AG09309 (cell line): Measurements from ENCODE around the gene PER2.

ENCODE experiments used
- DNase-seq: peaks from one replicate; pipeline ENCODE4 v3.0.0-alpha.2; 2010; ENCODE audit warnings: low read depth
- H3K4me3 ChIP-seq: 2 replicates; pipeline ENCODE4 v1.5.1; 2011; ENCODE audit warnings: mild to moderate bottlenecking, low read depth, low read length, moderate library complexity; ENCODE audit not compliant: control insufficient read depth
- TF ChIP-seq, protein P1 (sequence below): IDR thresholded peaks from 2 replicates; pipeline ENCODE4 v1.5.1; 2011; ENCODE audit warnings: mild to moderate bottlenecking, low read depth, low read length, inconsistent platforms; ENCODE audit not compliant: insufficient read depth, control insufficient read depth; ENCODE audit errors: missing control alignments

Gene PER2

DNA sequence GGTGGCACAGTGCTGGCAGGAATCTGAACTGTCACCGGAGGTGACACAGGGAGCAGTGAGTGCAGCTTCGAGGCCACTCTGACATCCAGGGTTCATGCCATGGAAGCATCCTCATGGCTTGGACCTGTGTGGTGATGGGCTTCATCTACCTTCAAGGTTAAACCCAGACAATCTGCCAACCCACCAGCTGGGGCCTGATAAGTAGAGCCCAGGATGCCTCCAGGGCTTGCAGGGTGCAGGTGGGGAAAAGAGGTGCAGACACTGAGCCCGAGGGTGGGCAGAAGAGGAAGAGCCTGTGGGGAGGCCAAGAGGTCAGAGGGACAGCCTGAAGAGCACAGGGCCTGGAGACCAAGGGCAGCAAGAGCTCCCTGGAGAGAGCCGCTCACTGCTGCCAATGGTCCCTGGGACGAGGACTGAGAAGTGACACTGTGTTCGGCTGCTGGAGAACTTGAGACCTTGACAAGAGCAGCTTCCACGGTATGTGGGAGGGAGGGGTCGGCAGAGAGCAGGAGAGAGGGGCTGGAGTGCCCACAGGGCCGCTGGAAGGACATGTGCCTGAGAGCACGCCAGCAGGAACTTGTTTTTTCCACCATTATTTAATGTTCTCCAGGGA is 40.5 kb downstream of the PER2 start:
- TF ChIP-seq, protein P1, sequence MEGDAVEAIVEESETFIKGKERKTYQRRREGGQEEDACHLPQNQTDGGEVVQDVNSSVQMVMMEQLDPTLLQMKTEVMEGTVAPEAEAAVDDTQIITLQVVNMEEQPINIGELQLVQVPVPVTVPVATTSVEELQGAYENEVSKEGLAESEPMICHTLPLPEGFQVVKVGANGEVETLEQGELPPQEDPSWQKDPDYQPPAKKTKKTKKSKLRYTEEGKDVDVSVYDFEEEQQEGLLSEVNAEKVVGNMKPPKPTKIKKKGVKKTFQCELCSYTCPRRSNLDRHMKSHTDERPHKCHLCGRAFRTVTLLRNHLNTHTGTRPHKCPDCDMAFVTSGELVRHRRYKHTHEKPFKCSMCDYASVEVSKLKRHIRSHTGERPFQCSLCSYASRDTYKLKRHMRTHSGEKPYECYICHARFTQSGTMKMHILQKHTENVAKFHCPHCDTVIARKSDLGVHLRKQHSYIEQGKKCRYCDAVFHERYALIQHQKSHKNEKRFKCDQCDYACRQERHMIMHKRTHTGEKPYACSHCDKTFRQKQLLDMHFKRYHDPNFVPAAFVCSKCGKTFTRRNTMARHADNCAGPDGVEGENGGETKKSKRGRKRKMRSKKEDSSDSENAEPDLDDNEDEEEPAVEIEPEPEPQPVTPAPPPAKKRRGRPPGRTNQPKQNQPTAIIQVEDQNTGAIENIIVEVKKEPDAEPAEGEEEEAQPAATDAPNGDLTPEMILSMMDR = no peak
- no peak for DNase-seq
- H3K4me3 ChIP-seq = no peak overlapping the region

DNA sequence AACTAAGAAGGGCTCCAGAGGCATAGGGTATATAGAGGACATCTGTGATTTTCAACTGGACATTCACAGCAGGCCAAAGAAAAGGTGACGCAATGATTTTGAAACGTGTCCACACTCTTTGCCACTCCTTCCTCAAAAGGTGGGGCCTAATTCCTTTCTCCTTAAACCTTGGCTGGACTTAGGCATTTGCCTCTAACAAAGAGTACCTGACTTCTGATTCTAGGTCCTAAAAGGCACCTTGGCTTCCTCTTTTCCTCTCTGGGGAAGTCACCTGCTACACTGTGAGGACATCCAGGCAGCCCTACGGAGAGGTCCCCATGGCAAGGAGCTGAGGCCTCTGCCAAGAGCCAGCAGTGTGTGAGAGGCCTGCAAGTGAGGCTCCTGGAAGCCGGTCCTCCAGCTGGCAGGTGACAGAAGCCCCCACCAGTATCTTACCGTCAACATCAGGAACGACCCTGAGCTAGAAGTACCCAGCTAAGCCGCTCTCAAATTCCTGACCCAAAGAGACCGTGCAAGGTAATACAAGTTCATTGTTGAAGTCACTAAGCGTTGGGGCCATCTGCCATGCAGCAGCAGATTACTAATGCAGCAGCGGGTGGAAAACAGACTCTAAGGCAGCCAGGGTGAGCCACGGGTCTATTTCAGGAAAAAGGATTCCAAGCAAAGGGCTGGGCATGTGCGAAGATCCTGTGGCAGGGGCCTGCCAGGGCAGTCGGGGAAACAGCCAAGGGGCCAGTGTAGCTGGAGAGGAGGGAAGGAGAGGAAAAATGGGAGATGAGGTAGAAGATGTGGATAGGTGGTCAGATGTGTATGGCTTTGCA is 41.2 kb downstream of the PER2 start:
- no peak for DNase-seq
- TF ChIP-seq, protein P1 = no peak
- no peak overlapping the region for H3K4me3 ChIP-seq

DNA sequence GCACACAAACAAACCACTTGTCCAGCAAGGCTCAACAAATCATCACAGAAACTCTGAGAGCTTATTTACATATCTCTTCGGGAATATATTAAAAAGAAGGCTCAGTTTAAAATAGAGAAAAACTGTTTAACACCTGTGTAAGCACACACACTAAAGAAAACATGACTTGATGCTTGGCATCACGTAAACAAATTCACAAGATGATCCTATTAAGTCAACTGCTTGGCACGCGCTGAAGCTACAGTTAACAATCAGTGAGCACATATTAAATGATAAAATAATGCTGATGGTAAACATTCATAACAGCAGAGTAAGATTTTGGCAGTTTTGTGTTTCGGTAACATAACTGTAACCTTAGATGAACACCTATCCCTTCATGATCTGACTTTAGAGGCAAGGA is 44.3 kb downstream of the PER2 start:
- no peak for DNase-seq
- TF ChIP-seq, protein P1 = no peak
- no peak overlapping the region for H3K4me3 ChIP-seq

DNA sequence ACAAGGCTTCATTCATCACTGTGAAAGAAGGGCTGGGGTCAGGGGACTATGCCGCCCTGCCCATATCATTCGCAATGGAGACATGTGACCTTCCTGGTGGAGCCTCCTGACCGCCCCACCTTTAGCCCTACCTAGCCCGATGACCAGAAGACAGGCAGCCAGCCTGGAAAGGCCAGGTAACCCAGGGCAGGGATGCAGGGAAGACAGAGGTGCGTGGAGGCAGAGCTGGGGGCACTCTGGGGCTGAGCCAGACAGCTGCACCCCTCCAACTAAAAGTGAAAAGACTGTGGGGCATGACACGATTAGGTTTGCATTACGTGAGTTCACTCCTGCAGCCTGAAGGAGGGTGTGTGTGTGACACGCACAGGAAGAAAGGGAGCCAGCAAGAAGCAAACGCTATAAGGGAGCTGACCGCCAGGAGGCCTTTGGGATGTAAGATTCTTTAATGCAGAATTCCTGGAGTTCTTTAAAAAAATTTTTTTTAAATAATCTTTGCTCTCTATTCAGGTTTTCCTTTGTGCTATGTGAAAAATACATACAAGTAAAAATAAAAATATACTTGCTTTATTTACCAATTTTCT is 44.8 kb downstream of the PER2 start:
- DNase-seq = no peak
- TF ChIP-seq, protein P1 = no peak
- H3K4me3 ChIP-seq = no peak overlapping the region

DNA sequence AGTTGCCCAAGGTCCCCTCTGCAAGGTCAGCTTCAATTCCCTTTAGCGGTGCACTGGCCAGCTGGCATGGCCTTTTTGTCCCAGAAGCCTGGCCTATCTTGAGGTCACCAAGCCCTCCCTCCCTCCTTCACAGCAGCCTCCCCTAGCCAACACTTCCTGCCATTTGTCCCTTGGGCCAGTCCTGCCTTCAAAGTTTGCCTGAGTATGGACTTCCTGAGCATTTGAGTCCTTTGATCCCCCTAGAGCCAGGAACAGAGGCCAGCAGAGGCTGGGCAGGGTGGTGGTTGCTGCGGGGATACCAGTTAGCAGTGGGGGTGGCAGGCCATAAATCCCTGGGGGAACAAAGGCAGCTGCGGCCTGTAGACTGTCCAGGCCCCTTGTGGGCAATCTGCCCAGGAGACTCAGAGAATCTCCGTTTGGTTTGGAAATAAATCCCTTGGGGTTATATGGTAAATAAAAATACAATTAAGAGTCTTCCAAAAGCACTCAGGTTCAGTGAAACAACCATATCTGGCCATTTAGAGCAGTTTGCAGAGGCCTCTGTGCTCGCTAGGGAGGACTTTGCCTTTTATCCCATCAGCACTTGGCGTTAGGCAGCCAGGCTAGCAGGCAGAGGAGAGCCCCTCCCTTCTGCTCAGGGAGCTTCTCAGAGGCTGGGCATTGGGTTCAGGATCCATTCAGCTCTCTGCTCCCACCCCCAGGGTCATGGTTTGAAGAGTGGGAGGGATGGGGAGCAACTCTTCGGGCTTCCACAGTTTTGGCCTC is 45.5 kb downstream of the PER2 start:
- DNase-seq = no peak
- TF ChIP-seq, protein P1 = no peak
- H3K4me3 ChIP-seq = no peak overlapping the region

DNA sequence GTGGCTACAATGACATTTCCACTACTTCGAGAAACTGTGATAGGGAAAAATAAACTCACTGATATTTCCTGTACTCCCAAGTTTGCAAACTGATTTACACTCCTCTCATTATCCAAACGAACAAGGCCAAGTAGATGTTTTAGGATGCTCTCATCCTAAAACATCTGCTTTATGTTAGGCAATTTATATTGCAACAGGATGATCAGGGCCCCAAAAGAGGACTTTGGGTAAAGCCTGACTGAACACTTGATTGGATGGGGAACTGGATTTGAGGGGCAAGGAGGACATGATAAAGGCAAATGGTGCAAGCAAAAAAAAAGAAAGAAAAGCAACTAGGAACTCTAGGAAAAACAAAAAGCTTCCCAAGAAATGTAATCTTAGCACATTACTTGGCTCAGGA is 46.4 kb downstream of the PER2 start:
- TF ChIP-seq, protein P1 = no peak
- no peak overlapping the region for H3K4me3 ChIP-seq
- no peak for DNase-seq
